Daoy (cell line): ENCODE data around the gene HOXB3. TPM values are rescaled to one million over a fixed set of nuclear protein-coding genes. Genes with fewer than 3 reads are reported as not detected.
"Not testable (repeated sequence)": the region's sequence is repeated elsewhere in the genome, so short reads cannot be mapped to it uniquely, and the experiment has no call there.

Source experiments
- DNase-seq: peaks from one replicate; pipeline ENCODE4 v3.0.0-alpha.2; 2015; ENCODE audit warnings: low read depth
- total RNA-seq: library from RNA; depleted of rRNA; stranded (reverse); fragments of >200 nt; shearing (Covaris generic); gene quantifications from 2 replicates; pipeline ENCODE4 v1.2.3, GENCODE V29; 2014

The HOXB3 gene
- total RNA-seq, 1 experiment from 2014 or later: 1.3 TPM

DNA sequence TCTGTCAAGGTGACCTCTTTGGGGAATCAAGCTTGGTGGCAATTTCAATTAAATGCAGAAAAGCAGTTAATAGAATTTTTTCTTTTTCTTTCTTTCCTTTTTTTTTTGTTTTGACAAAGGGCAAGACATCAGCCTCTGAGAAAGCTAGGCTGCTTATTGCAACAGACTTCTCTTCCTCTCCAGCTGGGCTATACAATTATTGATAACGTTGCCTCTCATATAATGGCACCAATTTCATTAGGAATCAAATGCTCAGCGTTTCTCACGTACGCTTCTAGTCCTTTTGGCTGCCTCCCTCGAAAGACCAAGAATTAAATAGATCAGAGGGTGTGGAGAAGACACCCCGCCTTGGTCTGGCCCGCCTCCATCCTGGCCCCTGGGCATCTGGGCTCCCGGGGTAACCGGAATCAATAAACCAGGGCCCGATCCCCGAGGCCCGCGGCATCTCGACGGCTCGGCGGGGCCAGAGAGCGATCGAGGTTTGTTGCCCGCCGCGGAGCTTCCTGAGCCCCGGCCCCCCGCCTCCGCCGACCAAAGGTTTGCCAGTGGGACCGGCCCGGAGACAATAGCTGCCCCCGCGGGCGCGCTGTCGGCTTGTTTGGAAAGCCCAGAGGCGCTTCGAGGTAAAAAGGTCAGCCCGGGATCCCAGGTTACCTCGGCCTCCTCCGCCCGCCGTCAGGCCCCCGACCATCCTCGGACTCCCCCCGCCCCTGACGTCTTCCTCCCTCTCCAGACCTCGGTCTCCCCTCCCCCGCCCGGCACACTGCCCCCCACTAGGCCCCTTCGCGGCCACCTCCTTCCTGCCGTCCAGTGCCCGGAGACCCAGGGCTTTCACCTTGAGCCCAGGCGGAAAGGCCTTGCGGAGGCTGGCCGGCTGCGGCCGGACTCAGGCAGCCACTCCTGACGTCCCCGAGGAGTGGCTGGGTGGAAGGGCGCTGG, 63.2 kb downstream of the HOXB3 start:
- no peak for DNase-seq

DNA sequence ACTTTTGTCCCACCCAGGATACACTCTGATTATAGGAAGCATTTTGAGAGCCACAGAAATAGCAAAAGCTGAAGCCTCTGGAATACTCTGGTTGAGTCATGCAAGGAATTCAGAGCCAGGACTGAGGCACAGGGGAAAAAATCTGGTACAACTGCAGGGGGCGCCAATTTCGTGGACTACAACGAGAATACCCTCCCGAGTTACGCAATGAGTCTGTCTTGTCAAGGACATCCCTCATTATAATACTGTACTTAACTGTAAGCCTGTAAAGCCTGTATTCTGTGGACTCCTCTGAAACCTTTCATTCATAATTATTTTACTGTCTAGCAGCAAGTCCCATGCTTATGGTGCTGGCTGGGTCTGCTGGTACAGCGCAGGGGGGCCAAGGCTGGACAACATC, 67.0 kb downstream of the HOXB3 start:
- no peak for DNase-seq

DNA sequence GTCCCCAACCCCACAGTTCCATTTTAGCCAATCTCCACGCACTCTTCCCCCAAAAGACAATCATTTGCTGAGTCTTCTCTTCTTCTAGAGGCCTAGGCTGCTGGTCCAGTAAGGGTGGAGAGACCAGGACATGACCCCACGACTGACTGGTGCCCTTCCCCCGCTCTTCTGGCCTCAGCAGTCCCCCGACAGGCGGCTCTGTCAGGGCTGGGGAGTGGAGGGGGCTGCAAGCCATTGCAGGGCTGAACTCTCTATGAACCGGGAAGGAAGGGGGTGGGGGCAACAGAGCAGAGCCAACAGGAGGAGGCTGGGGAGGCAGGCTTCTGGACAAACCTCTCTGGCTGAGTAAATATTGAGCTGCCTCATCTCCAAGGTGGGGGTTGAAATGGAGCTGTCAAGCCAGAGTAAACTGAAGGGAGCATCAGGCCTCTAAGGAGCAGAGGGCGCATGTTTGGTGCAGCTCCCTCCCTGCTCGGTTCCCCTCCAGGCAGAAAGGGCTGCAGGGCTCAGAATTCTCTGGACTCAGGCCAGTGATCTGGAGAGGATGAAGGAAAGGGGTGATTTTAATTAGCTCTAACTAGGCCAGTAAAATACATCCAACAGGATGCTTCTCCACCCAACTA, 67.9 kb downstream of the HOXB3 start:
- DNase-seq: no peak

DNA sequence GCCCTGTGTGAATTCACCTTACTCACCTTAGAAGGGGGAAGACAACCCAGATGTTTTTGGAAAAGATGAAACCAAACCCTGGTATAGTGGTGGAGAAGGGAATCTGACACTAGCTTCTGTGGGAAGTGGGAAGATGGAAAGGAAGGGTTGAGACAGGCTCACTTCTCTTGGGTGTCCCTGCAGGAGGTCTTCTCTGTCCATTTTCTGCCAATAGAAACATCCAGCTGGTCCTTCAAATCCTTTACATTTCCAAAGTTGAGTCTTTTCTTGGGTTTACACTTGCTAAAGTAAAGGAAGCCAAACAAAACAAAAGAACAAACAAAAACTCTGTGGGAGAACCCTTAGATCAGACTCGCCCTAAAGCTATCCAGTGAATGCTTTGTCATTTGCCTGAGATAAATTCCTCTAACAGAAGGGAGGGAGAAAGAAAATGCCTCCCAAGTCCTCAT, 69.4 kb downstream of the HOXB3 start:
- DNase-seq: no peak

DNA sequence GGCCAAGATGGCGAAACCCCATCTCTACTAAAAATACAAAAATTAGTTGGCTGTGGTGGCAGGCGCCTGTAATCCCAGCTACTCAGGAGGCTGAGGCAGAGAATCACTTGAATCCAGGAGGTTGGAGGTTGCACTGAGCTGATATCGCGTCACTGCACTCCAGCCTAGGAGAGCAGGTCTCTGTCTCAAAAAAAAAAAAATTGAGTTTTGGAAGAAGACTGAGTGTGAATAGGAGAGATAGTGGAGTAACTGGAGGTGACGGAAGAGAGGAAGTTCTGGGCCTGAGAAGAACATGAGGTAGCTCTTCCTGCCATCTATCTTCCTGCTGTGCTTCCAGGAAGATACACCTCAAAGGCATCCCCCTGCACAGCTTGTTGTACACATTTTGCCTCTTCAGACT, 70.6 kb downstream of the HOXB3 start:
- no peak for DNase-seq

DNA sequence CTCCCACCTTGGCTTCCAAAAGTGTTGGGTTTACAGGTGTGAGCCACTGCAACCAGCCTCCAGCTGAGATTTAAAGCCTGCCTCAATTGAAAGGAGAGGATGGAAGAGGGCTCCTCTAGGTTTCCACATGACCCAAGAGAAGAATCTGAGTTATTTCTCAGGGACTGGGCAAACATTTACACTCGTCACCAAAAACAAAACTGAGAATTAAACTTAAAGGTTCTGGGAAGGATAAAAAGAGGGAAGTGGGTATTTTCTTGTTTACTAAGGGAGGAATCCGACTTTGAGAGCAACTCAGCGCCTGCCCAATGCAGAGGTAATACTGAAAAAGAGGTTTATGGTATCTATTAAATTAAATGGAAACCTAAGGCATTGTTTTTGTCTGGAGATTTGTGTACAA, 72.6 kb downstream of the HOXB3 start:
- no peak for DNase-seq

DNA sequence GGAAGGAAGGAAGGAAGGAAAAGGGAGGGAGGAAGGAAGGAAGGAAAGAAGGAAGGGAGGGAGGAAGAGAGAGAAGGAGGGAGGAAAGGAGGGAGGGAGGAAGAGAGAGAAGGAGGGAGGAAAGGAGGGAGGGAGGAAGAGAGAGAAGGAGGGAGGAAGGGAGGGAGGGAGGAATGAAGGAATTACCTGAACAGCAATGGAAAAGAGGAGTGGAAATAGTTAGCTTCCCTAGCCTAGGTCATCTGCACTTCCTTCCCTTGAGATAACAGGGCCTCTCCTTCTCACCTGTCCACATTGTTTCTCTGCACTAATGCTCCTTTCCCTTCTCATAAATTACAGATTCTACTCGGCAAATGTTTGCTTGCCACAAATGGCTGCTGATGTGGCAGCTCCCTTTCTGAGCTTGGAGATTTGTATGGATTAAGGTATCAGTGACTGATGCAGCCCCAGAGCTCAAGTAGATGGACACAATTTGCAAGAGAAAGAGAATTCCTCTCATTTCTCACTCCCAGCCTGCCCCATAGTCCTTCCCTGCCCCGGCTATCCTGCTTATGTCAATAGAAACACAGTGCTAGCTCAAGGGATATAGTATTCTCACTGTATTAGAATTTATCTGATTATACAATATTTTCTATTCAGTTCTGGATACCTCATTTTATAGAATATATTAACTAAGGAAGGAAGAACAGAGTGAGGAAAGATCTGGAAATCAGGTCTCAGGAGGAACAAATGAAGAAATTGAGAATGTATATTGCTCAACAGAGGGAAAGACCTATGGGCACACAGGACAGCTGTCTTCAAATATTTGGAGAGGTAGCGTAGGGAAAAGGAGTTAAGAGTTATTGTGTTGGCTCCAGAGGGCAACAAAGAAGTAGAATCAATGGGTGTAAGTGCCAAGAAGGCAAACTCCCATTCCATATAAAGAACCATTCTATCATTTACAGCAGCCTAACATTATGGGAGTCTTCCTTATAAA, 73.8 kb downstream of the HOXB3 start:
- DNase-seq: no peak

DNA sequence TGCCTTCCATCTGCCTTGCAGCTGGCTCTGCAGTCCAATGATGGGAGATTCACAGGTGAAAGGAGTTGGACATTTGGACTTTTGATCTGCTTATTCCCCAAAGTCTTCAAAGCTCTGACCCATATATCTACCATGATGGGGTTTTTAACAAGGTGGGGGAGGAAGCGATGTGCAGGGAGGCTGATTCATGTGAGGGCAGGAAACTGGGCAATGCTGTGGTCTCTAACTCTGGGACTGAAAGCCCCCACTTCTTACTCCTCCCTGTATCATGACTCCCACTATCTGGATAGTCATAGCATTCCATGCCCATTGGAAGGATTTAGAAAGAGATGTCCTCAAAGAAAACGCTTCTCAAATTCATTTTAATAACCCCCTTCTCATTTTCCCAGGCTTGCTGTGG, 75.6 kb downstream of the HOXB3 start:
- DNase-seq: peak; percentile 20

DNA sequence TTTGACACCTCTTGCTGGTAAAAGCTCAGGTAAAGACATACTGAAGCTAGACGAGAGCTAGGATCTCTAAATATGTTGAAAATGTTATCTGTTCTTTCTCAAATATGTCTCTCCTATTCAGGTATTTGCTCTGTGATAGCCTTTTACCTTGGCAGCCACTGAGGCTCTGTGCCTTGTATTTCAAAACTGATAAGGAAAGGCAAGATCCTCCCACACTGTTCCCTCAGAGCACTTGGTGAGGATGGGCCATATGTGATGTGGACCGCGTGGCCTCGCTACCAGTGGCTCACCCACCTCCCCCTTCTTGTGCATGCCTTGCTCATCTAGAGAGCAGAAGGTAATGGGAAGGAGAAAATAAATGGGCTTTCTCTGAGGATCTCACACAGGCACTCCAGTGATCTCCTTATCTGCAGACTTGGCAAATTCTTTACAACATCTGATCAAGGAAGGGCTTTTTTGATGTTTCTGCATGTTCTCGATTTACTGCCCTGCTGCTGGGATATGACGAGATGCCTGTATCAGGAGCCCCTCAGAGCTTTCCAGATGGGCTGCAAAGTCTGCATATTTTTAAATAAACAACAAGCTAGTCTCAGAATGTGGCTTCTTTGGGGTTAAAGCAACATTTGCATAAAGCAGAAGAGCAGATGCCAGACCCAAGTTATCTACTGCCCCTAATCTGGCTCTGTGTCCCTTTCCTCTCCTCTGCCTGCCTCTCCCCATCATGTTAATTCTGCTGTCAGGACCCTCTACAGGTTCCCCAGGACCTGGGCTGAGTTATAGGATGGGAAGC, 76.2 kb downstream of the HOXB3 start:
- no peak for DNase-seq

DNA sequence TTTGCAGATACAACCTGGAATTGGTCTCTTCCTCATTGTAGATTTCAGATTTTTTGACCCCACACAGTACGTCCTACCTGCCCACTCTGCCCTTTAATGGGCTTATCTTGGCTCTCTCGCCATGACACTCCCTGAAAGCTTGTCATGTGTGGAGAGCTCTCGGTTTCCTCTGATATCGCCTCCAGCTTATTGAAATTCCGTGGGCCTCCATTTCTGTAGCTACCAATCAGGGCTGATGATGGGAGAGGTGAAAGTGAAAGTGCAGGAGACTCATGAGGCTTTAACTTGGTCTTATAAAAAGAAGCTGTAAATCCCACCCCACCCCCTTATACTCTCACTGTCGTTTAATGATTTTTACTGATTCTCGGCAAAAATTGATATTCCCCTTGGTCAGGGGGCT, 76.9 kb downstream of the HOXB3 start:
- peak; percentile 27 for DNase-seq

DNA sequence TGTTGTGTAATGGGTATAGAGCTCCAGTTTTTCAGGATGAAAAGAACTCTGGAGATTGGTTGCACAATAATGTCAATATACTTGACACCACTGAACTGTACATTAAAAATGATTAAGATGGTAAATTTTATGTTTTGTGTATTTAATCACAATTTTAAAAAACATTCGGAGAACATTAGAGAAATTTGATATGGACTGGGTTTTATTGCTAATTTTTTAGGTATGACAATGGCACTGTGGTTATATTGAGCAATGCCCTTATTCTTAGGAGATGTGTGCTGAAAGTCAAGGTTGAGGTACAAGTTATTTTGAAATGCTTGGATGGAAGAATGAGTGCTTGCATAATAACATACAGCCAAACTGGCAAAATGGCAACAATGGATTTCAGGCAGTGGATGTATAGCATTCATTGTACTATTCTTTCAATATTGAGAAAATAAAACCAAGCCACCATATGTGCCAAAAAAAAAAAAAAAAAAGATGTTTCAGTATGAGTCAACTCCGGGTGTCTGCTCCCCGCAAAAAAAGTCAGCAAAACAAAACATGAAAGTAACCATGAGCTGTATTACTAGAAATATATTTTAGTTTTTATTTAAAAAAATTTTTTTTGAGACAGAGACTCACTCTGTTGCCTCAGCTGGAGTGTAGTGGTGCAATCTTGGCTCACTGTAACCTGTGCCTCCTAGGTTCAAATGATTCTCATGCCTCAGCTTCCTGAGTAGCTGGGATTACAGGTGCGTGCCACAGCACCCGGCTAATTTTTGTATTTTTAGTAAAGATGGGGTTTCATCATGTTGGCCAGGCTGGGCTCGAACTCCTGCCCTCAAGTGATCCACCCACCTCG, 79.1 kb downstream of the HOXB3 start:
- DNase-seq: no peak

DNA sequence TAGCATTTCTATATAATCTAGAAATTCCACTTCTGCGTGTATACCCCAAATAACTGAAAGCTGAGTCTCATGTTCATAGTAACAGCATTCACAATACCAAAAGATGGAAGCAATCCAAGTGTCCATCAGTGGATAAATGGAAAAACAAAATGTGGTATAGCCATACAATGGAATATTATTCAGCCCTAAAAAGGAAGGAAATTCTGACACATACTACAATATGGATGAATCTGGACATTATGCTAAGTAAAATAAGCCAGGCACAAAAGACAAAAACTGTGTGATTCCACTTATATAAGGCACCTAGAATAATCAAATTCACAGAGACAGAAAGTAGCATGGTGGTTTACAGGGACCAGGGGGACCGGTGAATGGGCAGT, 79.7 kb downstream of the HOXB3 start:
- DNase-seq: no peak

DNA sequence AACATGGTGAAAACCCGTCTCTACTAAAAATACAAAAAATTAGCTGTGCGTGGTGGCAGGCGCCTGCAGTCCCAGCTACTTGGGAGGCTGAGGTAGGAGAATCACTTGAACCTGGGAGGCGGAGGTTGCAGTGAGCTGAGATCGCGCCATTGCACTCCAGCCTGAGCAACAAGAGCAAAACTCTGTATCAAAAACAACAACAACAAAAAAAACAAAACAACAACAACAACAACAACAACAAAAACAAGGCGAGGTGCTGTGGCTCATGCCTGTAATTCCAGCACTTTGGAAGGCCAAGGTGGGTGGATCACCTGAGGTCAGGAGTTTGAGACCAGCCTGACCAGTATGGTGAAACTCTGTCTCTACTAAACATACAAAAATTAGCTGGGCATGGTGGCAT, 80.3 kb downstream of the HOXB3 start:
- not testable (repeated sequence) for DNase-seq

DNA sequence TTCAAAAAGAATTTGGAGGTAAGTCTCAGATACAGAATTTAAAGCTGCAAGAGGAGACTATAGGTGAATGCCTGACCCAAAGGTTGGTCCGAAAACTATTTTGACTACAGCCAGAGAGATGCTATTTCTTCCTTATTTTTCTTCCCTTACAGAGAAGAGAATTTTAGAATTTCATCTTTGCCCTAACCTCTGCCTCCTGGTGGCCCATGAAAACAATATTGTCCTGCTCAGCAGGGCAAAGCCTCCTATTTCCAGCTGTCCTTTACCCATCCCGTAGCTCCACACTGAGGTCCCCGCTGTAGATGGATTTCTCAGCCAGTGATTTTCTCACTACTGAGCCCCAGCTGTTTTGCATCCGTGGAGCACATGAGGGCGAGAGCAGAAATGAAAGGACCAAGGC, 83.8 kb downstream of the HOXB3 start:
- no peak for DNase-seq

DNA sequence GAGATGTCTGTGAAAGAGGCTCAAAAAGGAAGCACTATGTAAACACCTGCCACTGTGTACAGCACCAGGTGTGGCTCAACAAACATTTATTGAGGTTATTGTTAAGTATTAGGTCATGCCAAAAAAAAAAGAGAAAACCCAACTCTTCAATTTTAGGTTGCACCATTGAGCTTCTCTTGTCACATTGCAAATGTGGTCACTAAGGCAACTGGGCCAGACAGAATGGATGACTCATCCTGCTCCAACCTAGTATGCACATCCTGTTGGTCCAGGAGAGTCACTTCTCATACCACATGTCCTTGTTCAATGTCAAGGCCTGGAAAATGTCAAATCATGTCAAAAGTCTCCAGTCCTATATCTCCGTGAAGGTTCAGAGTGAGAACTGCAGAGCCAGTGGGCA, 84.3 kb downstream of the HOXB3 start:
- peak; percentile 82 for DNase-seq

DNA sequence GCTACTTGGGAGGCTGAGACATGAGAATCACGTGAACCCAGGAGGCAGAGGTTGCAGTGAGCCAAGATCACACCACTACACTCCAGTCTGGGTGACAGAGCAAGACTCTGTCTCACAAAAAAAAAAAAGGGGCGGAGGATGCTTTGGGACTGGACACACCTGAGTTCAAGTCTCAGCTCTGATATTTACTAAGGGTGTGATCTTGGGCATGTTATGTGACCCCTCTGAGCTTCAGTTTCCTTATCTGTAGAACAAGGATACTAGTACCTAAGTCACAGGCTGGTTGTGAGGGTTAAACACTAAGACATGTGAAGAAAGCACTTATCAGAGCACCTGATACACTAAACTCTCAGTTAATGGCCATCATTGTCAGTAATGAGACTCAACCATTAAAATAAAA, 85.1 kb downstream of the HOXB3 start:
- no peak for DNase-seq

DNA sequence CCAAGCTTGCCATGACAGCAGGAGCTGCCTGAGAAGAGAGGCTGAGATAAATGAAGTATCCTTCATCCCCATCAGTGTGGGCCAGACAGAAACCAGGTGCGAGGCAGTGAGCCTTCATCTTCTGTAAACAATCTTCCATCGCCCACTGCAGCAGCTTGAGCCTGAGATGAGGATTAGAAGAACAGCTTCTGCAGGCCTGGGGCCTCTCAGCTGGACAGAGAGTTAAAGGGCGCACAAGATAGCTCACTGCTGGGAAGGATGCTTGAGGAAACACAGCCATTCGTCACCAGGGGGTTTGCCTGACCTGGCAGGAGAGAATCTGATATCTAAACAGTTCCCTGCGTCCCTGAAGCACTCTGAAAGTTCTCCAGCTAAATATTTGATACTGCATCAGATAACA, 86.3 kb downstream of the HOXB3 start:
- DNase-seq: no peak

DNA sequence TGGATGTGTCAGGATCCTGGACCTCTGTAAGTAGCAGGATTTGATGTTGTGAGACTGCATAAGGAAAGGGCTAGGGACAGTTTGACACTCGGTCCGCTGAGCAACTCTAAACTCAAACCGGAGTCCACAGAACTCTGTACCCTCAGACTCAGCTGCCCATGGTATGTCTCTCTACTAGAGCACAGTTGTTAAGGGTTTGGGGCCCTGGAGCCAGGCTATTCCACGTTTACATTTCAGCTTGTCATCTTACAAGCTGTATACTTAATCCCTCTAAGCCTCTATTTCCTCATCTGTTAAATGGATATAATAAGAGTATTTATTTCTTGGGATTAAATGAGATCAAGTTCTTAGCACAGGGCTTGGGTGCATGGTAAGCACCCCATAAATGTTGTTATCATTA, 87.1 kb downstream of the HOXB3 start:
- DNase-seq: no peak

DNA sequence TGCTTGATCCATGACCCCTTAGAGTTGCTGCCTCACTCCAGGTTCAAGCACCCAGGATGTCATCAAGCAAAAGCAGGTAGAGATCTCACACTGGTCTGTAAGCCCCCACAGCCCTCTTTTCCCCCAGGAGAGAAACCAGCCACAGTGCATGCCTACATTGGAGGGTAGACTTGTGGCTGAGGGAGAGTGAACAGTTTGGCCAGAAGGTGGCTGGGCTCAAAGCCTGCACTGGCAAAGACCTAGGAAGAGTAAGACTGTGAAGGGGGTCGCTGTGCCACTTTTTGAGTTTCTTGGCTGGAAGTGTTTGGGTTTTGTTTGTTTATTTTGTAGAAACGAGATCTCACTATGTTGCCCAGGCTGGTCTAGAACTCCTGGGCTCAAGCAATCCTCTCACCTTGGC, 87.7 kb downstream of the HOXB3 start:
- no peak for DNase-seq
